Neural progenitor cell (in vitro differentiated cells): ENCODE data around the gene TMEM106B.

Experiments used
- CTCF ChIP-seq: fragments of 200-600 bp; sonication (generic); IDR thresholded peaks from 2 replicates; pipeline ENCODE4 v1.5.1; 2017; ENCODE audit warnings: antibody characterized with exemption, mild to moderate bottlenecking
- EZH2phosphoT487 ChIP-seq: fragments of 200-600 bp; sonication (generic); IDR thresholded peaks from 2 replicates; pipeline ENCODE4 v1.6.1; 2017; ENCODE audit warnings: antibody characterized with exemption

DNA sequence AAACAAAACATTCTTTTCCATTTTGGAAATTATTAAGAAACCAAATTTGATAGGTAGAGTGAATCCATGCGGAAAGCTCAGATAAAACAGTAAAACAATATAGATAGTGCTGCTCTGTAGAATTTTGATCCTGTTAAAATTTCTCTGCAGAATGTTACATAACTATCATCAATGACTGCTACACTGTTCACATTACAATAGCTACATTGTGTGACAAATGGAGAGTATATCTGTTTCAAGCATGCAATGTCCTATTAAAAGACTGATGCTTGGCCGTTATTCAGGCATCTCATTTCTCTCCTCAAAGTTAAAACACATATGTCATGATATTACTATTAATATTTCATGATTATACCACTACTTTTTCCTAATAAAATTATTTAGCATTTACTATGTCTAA, 14.7 kb upstream of the TMEM106B start:
- TF ChIP-seq CTCF, result no peak
- TF ChIP-seq EZH2phosphoT487, result no peak
